ENCODE data around the gene ANKRD52.
A peak's percentile ranks its signal among the peaks of the same experiment; 100 is the strongest.

The ANKRD52 gene

GRCh38 chr12:56241424-56242303 is 16.5 kb downstream of the ANKRD52 start:
- Mint-ChIP-seq H3K27me3 (ENCODE audit: low read depth) (no peaks in the 10 kb centered on the region), H3K9me3 (no peaks in the 10 kb centered on the region), H3K36me3 (ENCODE audit: low read depth) (peaks cover 26% of the 10 kb centered on the region), H3K4me3 (no peak overlapping the region), H3K4me1 (ENCODE audit: low read depth) (no peaks in the 10 kb centered on the region), H3K27ac (peak overlapping the region; percentile 49)

GRCh38 chr12:56237552-56237951 is 20.6 kb downstream of the ANKRD52 start:
- no peak overlapping the region for H3K4me3 Mint-ChIP-seq
- no peak overlapping the region for H3K27ac Mint-ChIP-seq
- H3K36me3 Mint-ChIP-seq (ENCODE audit: low read depth) = peaks cover 14% of the 10 kb centered on the region
- no peaks in the 10 kb centered on the region for H3K27me3 Mint-ChIP-seq (ENCODE audit: low read depth)
- no peaks in the 10 kb centered on the region for H3K9me3 Mint-ChIP-seq
- H3K4me1 Mint-ChIP-seq (ENCODE audit: low read depth) = no peaks in the 10 kb centered on the region

GRCh38 chr12:56236985-56237384 is 21.2 kb downstream of the ANKRD52 start:
- Mint-ChIP-seq H3K27me3 (ENCODE audit: low read depth) (no peaks in the 10 kb centered on the region), H3K4me3 (no peak overlapping the region), H3K27ac (no peak overlapping the region), H3K36me3 (ENCODE audit: low read depth) (peaks cover 11% of the 10 kb centered on the region), H3K4me1 (ENCODE audit: low read depth) (no peaks in the 10 kb centered on the region), H3K9me3 (no peaks in the 10 kb centered on the region)

- Mint-ChIP-seq H3K27ac (no peak overlapping the region), H3K36me3 (ENCODE audit: low read depth) (peaks cover 5% of the 10 kb centered on the region), H3K9me3 (no peaks in the 10 kb centered on the region)
These were observed 22.1 kb downstream of the ANKRD52 start for GRCh38 chr12:56236091-56236490.

GRCh38 chr12:56234746-56235436 is 23.3 kb downstream of the ANKRD52 start:
- Mint-ChIP-seq H3K36me3 (ENCODE audit: low read depth) (peaks cover 2% of the 10 kb centered on the region), H3K9me3 (no peaks in the 10 kb centered on the region), H3K27me3 (ENCODE audit: low read depth) (no peaks in the 10 kb centered on the region), H3K27ac (no peak overlapping the region), H3K4me1 (ENCODE audit: low read depth) (no peaks in the 10 kb centered on the region), H3K4me3 (no peak overlapping the region)

More at GRCh38 chr12:56236091-56236490, 22.1 kb downstream of the ANKRD52 start:
- H3K4me3 Mint-ChIP-seq = no peak overlapping the region
- H3K4me1 Mint-ChIP-seq (ENCODE audit: low read depth) = no peaks in the 10 kb centered on the region
- H3K27me3 Mint-ChIP-seq (ENCODE audit: low read depth) = no peaks in the 10 kb centered on the region

- peaks cover 9% of the 10 kb centered on the region for H3K36me3 Mint-ChIP-seq (ENCODE audit: low read depth)
- no peaks in the 10 kb centered on the region for H3K9me3 Mint-ChIP-seq
- no peaks in the 10 kb centered on the region for H3K27me3 Mint-ChIP-seq (ENCODE audit: low read depth)
- H3K4me1 Mint-ChIP-seq (ENCODE audit: low read depth) = peaks cover 1% of the 10 kb centered on the region
- H3K4me3 Mint-ChIP-seq = no peak overlapping the region
- no peak overlapping the region for H3K27ac Mint-ChIP-seq
These were observed 27.0 kb downstream of the ANKRD52 start for GRCh38 chr12:56231184-56231582.

- Mint-ChIP-seq H3K4me3 (no peak overlapping the region), H3K4me1 (ENCODE audit: low read depth) (peaks cover 2% of the 10 kb centered on the region), H3K27me3 (ENCODE audit: low read depth) (no peaks in the 10 kb centered on the region), H3K9me3 (no peaks in the 10 kb centered on the region), H3K27ac (no peak overlapping the region), H3K36me3 (ENCODE audit: low read depth) (peaks cover 11% of the 10 kb centered on the region)
These were observed 27.6 kb downstream of the ANKRD52 start for GRCh38 chr12:56230432-56231183.

- Mint-ChIP-seq H3K27ac (no peak within 1 kb of the TSS), H3K27me3 (ENCODE audit: low read depth) (no peaks in the 10 kb centered on the region), H3K4me3 (no peak within 1 kb of the TSS), H3K4me1 (ENCODE audit: low read depth) (peaks cover 8% of the 10 kb centered on the region), H3K36me3 (ENCODE audit: low read depth) (peaks cover 13% of the 10 kb centered on the region), H3K9me3 (no peaks in the 10 kb centered on the region)
These were observed 28.2 kb downstream of the ANKRD52 start, which contains the start of gene SLC39A5 for GRCh38 chr12:56229916-56230431. SLC39A5 (plus strand) TSS chr12:56230051; CDS start chr12:56231275, 1,224 bp downstream.

- H3K36me3 Mint-ChIP-seq (ENCODE audit: low read depth) = peaks cover 14% of the 10 kb centered on the region
- H3K4me1 Mint-ChIP-seq (ENCODE audit: low read depth) = peaks cover 13% of the 10 kb centered on the region
- no peaks in the 10 kb centered on the region for H3K9me3 Mint-ChIP-seq
- no peak overlapping the region for H3K27ac Mint-ChIP-seq
- H3K4me3 Mint-ChIP-seq = no peak overlapping the region
- no peaks in the 10 kb centered on the region for H3K27me3 Mint-ChIP-seq (ENCODE audit: low read depth)
These were observed 29.1 kb downstream of the ANKRD52 start for GRCh38 chr12:56229082-56229481.

- peak overlapping the region; percentile 100 for H3K4me3 Mint-ChIP-seq
- peaks cover 15% of the 10 kb centered on the region for H3K36me3 Mint-ChIP-seq (ENCODE audit: low read depth)
- H3K27me3 Mint-ChIP-seq (ENCODE audit: low read depth) = no peaks in the 10 kb centered on the region
- H3K27ac Mint-ChIP-seq = peak overlapping the region; percentile 80
- H3K9me3 Mint-ChIP-seq = no peaks in the 10 kb centered on the region
- H3K4me1 Mint-ChIP-seq (ENCODE audit: low read depth) = peaks cover 44% of the 10 kb centered on the region
These were observed 33.2 kb downstream of the ANKRD52 start for GRCh38 chr12:56224954-56225353.

GRCh38 chr12:56224102-56224701 is 34.0 kb downstream of the ANKRD52 start, which contains the start of gene NABP2:
NABP2 (plus strand) TSS chr12:56224342; CDS start chr12:56224857, 515 bp downstream.
- Mint-ChIP-seq H3K4me3 (peak within 1 kb of the TSS; percentile 100), H3K9me3 (no peaks in the 10 kb centered on the region), H3K27ac (peak within 1 kb of the TSS; percentile 80), H3K27me3 (ENCODE audit: low read depth) (no peaks in the 10 kb centered on the region), H3K4me1 (ENCODE audit: low read depth) (peaks cover 44% of the 10 kb centered on the region), H3K36me3 (ENCODE audit: low read depth) (peaks cover 13% of the 10 kb centered on the region)

GRCh38 chr12:56223571-56224101 is 34.5 kb downstream of the ANKRD52 start:
- H3K4me3 Mint-ChIP-seq = peak overlapping the region; percentile 100
- H3K9me3 Mint-ChIP-seq = no peaks in the 10 kb centered on the region
- H3K4me1 Mint-ChIP-seq (ENCODE audit: low read depth) = peaks cover 44% of the 10 kb centered on the region
- H3K36me3 Mint-ChIP-seq (ENCODE audit: low read depth) = peaks cover 13% of the 10 kb centered on the region
- peak overlapping the region; percentile 80 for H3K27ac Mint-ChIP-seq
- H3K27me3 Mint-ChIP-seq (ENCODE audit: low read depth) = no peaks in the 10 kb centered on the region

- no peaks in the 10 kb centered on the region for H3K27me3 Mint-ChIP-seq (ENCODE audit: low read depth)
These were observed 35.7 kb downstream of the ANKRD52 start for GRCh38 chr12:56222531-56222895.

More at GRCh38 chr12:56222531-56222895, 35.7 kb downstream of the ANKRD52 start:
- no peaks in the 10 kb centered on the region for H3K9me3 Mint-ChIP-seq
- peaks cover 13% of the 10 kb centered on the region for H3K36me3 Mint-ChIP-seq (ENCODE audit: low read depth)
- H3K4me3 Mint-ChIP-seq = peak overlapping the region; percentile 100
- peaks cover 44% of the 10 kb centered on the region for H3K4me1 Mint-ChIP-seq (ENCODE audit: low read depth)
- peak overlapping the region; percentile 96 for H3K27ac Mint-ChIP-seq

All from T-helper 1 cell treated with Interleukin-12 subunit alpha and Interleukin-12 subunit beta and Interleukin-4 antibody, amounts not matched to agents 30 μg/mL and 1 μg/mL, for 36 hours (primary cell).